ENCODE measurements around the gene SS18L1. TPM values are rescaled to one million over a fixed set of nuclear protein-coding genes. Genes with fewer than 3 reads are reported as not detected.

The SS18L1 gene
- total and polyA plus RNA-seq, 12 donors = 9.0 to 45.7 (median 14.4) TPM

DNA sequence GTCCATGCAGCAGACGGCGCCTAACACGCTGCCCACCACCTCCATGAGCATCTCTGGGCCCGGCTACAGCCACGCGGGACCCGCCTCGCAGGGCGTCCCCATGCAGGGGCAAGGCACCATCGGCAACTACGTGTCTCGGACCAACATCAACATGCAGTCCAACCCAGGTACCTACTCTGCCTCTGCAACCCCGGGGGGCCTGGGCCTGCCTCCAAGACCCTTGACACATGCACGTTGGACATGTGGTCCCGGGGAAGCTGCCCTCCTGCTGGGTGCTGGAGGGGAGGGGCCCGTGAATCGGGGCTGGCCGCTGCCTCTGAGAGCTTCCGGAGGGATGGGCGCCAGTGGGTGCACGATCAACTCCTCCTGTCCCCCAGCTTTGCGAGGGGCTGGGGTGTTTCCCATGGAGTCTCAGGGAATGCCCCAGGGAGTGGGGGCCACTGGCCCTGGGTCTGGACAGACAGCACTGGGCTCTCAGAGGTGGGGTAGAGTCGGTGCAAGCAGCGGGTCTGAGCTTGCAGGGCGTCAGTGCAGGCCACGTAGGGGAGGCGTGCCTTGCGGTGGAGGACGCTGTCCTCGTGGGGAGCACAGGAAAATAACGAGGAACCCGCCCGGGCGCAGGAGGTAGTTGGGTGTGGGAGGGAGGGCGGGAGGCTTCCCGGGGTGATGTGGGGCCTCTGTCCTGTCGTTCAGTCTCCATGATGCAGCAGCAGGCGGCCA lies 19.4 kb downstream of the SS18L1 start:
- no peaks in the 10 kb centered on the region for H3K9me3 ChIP-seq (replicated peaks in 1 of 3)
- TF ChIP-seq, protein P1, sequence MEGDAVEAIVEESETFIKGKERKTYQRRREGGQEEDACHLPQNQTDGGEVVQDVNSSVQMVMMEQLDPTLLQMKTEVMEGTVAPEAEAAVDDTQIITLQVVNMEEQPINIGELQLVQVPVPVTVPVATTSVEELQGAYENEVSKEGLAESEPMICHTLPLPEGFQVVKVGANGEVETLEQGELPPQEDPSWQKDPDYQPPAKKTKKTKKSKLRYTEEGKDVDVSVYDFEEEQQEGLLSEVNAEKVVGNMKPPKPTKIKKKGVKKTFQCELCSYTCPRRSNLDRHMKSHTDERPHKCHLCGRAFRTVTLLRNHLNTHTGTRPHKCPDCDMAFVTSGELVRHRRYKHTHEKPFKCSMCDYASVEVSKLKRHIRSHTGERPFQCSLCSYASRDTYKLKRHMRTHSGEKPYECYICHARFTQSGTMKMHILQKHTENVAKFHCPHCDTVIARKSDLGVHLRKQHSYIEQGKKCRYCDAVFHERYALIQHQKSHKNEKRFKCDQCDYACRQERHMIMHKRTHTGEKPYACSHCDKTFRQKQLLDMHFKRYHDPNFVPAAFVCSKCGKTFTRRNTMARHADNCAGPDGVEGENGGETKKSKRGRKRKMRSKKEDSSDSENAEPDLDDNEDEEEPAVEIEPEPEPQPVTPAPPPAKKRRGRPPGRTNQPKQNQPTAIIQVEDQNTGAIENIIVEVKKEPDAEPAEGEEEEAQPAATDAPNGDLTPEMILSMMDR (IDR thresholded peaks at IDR 0.05) = no peak
- no peak for TF ChIP-seq POLR2A (IDR thresholded peaks at IDR 0.05)
- H3K4me3 ChIP-seq = no peak overlapping the region
- H3K4me1 ChIP-seq (replicated peaks in 1 of 2) = no peaks in the 10 kb centered on the region
- H3K27ac ChIP-seq = no peak overlapping the region
- 92 to 100% (median 95%) methylated on average over 1 to 38 of the region's 38 CpGs for WGBS, 4 donors
- peaks cover 0 to 54% of the 10 kb centered on the region in 2 donors for H3K36me3 ChIP-seq (replicated peaks in 1 of 2)
- H3K27me3 ChIP-seq = no peaks in the 10 kb centered on the region
- intact Hi-C loops (cut with DNase I) = no loop called here
- no peak for DNase-seq

DNA sequence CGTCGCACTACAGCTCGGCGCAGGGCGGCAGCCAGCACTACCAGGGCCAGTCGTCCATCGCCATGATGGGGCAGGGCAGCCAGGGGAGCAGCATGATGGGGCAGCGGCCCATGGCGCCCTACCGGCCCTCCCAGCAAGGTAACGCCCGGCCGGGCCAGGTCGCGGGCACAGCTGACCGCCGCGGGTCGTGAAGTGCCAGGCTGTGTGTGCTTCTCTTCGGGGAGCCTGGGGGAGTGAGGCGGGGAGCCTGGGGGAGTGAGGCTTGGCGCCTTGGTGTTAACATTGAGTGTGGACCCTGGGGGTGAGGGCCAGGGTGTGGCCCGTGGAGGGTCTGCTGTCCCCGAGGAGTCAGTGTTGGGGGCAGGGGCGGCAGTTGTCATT lies 19.9 kb downstream of the SS18L1 start:
- Histone ChIP-seq H3K4me3 (no peak overlapping the region), H3K27ac (no peak overlapping the region), H3K36me3 (replicated peaks in 1 of 2) (peaks cover 0 to 54% of the 10 kb centered on the region in 2 donors), H3K27me3 (no peaks in the 10 kb centered on the region), H3K9me3 (replicated peaks in 1 of 3) (no peaks in the 10 kb centered on the region), H3K4me1 (replicated peaks in 1 of 2) (no peaks in the 10 kb centered on the region)
- intact Hi-C loops (cut with DNase I) = no loop called here
- 93 to 97% (median 95%) methylated on average over 24 to 25 of the region's 25 CpGs for WGBS, 4 donors
- no peak for DNase-seq
- no peak for TF ChIP-seq POLR2A (IDR thresholded peaks at IDR 0.05)
- TF ChIP-seq, protein P1 (IDR thresholded peaks at IDR 0.05) = no peak

DNA sequence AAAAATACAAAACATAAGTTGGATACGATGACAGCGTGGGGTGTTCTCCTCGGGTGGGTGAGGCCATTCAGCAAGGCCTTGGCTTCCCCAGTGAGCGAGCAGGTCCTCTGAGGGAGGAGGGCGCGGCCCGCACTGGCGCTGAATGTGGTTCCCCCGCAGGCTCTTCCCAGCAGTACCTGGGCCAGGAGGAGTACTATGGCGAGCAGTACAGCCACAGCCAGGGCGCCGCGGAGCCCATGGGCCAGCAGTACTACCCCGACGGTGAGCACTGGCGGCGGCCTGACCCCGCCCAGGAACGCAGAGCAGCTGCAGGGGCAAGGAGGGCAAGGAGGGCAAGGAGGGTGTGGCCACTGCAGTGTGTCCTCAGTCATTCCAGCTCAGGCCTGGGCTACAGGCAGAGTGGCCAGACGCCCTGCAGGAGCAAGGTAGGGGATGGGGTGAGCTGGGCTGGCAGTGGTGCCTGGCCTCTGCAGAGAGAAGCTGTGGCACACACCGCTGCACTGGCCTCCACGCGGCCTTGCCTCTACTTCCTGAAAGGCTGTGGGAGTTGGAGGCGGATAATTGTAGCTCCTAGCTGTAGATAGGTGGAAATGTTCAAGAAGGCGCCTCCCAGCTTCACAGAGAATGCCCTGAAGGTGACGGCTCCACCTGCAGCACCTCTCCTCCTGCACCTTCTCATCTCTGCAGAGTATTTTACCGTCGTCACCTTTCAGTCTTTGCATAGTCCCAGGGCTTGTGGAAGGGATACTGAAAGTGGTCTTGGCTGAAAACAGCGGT lies 20.6 kb downstream of the SS18L1 start:
- 91 to 96% (median 93%) methylated on average over 18 to 29 of the region's 29 CpGs for WGBS, 4 donors
- Histone ChIP-seq H3K27me3 (no peaks in the 10 kb centered on the region), H3K9me3 (replicated peaks in 1 of 3) (no peaks in the 10 kb centered on the region), H3K36me3 (replicated peaks in 1 of 2) (peaks cover 0 to 54% of the 10 kb centered on the region in 2 donors), H3K4me3 (no peak overlapping the region), H3K27ac (no peak overlapping the region), H3K4me1 (replicated peaks in 1 of 2) (no peaks in the 10 kb centered on the region)
- no peak for TF ChIP-seq POLR2A (IDR thresholded peaks at IDR 0.05)
- TF ChIP-seq, protein P1 (IDR thresholded peaks at IDR 0.05) = no peak
- intact Hi-C loops (cut with DNase I) = no loop called here
- DNase-seq = no peak

DNA sequence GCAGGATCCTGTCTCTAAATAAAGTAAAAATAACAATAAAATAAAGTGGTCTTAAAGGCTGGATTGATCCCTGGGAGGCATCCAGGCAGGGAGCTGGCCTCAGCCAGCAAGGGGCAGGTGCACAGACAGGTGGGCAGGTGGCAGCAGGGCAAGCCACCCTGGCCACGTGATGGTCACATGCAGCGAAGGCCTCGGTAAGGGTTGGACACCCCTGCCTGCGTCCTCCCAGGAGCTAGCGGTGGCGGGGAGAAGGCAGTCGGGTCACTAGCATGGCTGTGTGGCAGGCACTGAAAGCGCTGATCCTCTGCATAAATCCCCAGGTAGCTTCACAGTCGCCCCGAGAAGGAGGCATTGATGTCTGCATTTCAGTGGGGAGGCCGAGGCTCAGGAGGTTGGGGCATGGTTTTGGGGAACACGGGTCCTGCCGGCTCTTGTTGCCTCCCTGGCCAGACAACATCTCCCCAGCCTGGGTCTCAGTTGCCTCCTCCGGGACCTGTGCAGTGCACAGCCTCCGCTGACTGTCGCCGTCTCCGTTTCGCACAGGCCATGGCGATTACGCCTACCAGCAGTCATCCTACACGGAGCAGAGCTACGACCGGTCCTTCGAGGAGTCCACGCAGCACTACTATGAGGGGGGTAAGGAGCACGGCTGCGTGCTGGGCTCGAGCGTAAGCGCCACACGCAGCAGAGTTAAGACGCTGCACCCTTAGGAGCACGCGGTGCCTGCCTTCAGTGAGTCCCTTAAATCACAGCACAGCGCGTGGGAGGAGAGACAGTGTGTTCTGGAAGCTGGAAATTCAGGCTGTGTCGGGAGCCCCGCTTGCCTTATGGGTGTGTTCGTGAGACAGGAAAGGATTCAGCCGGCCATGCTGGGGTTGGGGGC lies 21.6 kb downstream of the SS18L1 start:
- Histone ChIP-seq H3K27me3 (no peaks in the 10 kb centered on the region), H3K4me3 (no peak overlapping the region), H3K9me3 (replicated peaks in 1 of 3) (no peaks in the 10 kb centered on the region), H3K4me1 (replicated peaks in 1 of 2) (no peaks in the 10 kb centered on the region), H3K36me3 (replicated peaks in 1 of 2) (peaks cover 0 to 54% of the 10 kb centered on the region in 2 donors), H3K27ac (no peak overlapping the region)
- no peak for DNase-seq
- WGBS, 4 donors = 95 to 97% (median 97%) methylated on average over 19 to 41 of the region's 41 CpGs
- TF ChIP-seq POLR2A (IDR thresholded peaks at IDR 0.05) = no peak
- TF ChIP-seq, protein P1 (IDR thresholded peaks at IDR 0.05) = no peak
- intact Hi-C loops (cut with DNase I) = no loop called here
